Tibial artery (tissue), 4 donors: ENCODE results near the gene NEDD4.
"Not testable (repeated sequence)": the region's sequence is repeated elsewhere in the genome, so short reads cannot be mapped to it uniquely, and the experiment has no call there.

Experiments
- DNase-seq, 2 donors: peaks; one replicate each; pipeline ENCODE4 v3.0.0-alpha.2; 2019
- H3K27ac ChIP-seq, 2 donors: fragments of 200-600 bp; sonication (generic) in 1 of 2; 1 replicate in 1 of 2; 2 replicates in 1 of 2; pipeline ENCODE4 v1.5.1; 2018 to 2019; ENCODE audit warnings: mild to moderate bottlenecking in 1 of 2
- H3K27me3 ChIP-seq, 2 donors: fragments of 200-600 bp; sonication (generic) in 1 of 2; one replicate each; pipeline versions ENCODE4 v1.5.1 to v1.6.0; 2016 to 2019
- H3K36me3 ChIP-seq, 3 donors: fragments of 200-600 bp; sonication (generic) in 2 of 3; one replicate each; pipeline ENCODE4 v1.5.1; 2016 to 2019; ENCODE audit warnings: mild to moderate bottlenecking in 2 of 3
- H3K4me1 ChIP-seq, 4 donors: fragments of 200-600 bp; sonication (generic) in 2 of 4; 1 replicate in 3 of 4; 2 replicates in 1 of 4; pipeline ENCODE4 v1.5.1; 2016 to 2019
- H3K4me3 ChIP-seq, 2 donors: fragments of 200-600 bp; sonication (generic) in 1 of 2; 1 replicate in 1 of 2; 2 replicates in 1 of 2; pipeline ENCODE4 v1.5.1; 2018 to 2019; ENCODE audit warnings: mild to moderate bottlenecking in 2 of 2
- H3K9me3 ChIP-seq, 3 donors: fragments of 200-600 bp; sonication (generic) in 1 of 3; one replicate each; pipeline ENCODE4 v1.5.1; 2016 to 2019
- intact Hi-C: fragments of 100-400 bp; cut with DNase I; formaldehyde crosslinking; loops from one replicate; pipeline ENCODE4 v1.15.0; 2023; ENCODE audit warnings: low total_unique reads
- TF ChIP-seq, protein P1 (sequence below), 2 experiments: fragments of 200-600 bp in 1 of 2; fragments of 450-650 bp in 1 of 2; IDR thresholded peaks; one replicate each; pipeline ENCODE4 v1.5.1; 2017 to 2019; ENCODE audit warnings: antibody characterized with exemption in 2 of 2, mild to moderate bottlenecking in 1 of 2, moderate library complexity in 1 of 2

The NEDD4 gene

DNA sequence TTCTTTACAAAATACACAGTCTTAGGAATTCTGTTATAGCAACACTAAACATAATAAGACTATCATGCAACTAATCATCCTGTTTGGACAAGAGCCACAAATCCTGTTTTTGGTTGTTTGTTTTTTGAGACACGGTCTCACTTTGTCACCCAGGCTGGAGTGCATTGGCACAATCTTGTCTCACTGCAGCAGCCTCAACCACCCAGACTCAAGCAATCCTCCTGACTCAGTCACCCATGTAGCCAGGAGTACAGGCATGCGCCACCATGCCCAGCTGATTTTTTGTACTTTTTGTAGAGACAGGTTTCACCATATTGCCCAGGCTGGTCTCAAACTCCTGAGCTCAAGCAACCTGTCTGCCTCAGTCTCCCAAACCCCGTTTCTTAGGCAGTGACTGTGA lies 28.3 kb downstream of the NEDD4 start:
- DNase-seq = no peak

DNA sequence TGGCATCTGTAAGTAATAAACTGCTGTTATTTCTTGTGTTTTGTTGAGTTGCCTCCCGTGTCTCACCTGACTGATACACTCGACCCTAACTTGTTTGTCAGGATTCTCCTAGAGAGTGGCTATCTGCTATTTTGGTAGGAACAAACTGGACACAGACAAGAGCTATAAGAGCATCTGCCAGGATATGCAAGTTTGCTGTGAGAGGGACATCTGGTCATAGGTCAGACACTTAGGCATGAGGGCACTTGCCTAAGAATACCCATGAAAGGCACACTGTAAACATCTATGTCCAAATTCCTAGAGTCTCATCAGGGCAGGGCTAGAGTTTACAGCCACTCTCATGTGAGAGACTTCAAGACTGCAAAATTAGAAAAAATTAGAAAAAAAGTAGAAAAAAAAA lies 32.5 kb downstream of the NEDD4 start:
- Histone ChIP-seq H3K9me3 (no peaks in the 10 kb centered on the region), H3K36me3 (peaks cover 0 to 6% (median 2%) of the 10 kb centered on the region in 3 donors), H3K27me3 (no peaks in the 10 kb centered on the region), H3K4me1 (no peaks in the 10 kb centered on the region), H3K27ac (no peak overlapping the region), H3K4me3 (no peak overlapping the region)
- TF ChIP-seq, protein P1, sequence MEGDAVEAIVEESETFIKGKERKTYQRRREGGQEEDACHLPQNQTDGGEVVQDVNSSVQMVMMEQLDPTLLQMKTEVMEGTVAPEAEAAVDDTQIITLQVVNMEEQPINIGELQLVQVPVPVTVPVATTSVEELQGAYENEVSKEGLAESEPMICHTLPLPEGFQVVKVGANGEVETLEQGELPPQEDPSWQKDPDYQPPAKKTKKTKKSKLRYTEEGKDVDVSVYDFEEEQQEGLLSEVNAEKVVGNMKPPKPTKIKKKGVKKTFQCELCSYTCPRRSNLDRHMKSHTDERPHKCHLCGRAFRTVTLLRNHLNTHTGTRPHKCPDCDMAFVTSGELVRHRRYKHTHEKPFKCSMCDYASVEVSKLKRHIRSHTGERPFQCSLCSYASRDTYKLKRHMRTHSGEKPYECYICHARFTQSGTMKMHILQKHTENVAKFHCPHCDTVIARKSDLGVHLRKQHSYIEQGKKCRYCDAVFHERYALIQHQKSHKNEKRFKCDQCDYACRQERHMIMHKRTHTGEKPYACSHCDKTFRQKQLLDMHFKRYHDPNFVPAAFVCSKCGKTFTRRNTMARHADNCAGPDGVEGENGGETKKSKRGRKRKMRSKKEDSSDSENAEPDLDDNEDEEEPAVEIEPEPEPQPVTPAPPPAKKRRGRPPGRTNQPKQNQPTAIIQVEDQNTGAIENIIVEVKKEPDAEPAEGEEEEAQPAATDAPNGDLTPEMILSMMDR (IDR thresholded peaks at IDR 0.05) = no peak
- DNase-seq = no peak
- intact Hi-C loops = no loop called here

More for the DNA sequence above, 28.3 kb downstream of the NEDD4 start:
- intact Hi-C loops = no loop called here
- no peak overlapping the region for H3K27ac ChIP-seq
- no peaks in the 10 kb centered on the region for H3K9me3 ChIP-seq
- H3K4me1 ChIP-seq = peaks cover 0 to 9% (median 0%) of the 10 kb centered on the region in 4 donors
- peaks cover 0 to 6% (median 2%) of the 10 kb centered on the region in 3 donors for H3K36me3 ChIP-seq
- H3K27me3 ChIP-seq = no peaks in the 10 kb centered on the region
- TF ChIP-seq, protein P1 (IDR thresholded peaks at IDR 0.05) = no peak
- no peak overlapping the region for H3K4me3 ChIP-seq

DNA sequence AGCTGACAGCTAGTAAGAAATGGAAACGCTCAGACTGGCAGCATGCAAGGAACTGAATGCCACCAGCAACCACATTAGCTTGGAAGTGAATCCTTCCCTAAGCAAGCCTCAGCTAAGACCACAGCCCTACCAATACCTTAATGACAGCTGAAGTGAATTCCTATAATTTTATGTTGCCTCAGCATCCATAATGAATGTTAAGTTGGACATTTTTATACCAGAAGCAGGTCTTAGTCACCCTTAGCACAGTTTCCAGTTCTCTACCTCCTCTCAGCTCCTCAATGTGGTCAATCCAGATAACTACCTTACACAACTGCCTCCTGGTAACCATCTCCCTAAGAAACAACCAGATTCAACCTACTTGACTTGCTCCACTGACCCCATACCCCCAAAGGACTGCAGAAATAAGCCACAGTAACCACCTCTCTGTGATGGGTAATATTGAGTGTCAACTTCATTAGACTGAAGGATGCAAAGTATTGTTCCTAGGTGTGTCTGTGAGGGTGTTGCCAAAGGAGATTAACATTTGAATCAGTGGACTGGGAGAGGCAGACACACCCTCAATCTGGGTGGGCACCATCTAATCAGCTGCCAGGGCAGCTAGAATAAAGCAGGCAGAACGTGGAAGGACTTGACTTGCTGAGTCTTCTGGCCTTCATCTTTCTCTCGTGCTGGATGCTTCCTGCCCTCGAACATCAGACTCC lies 33.5 kb downstream of the NEDD4 start:
- Histone ChIP-seq H3K9me3 (no peaks in the 10 kb centered on the region), H3K4me1 (no peaks in the 10 kb centered on the region), H3K36me3 (peaks cover 0 to under 1% (median 0%) of the 10 kb centered on the region in 3 donors), H3K4me3 (no peak overlapping the region), H3K27me3 (no peaks in the 10 kb centered on the region), H3K27ac (no peak overlapping the region)
- DNase-seq = no peak
- intact Hi-C loops = no loop called here
- TF ChIP-seq, protein P1 (IDR thresholded peaks at IDR 0.05) = no peak

DNA sequence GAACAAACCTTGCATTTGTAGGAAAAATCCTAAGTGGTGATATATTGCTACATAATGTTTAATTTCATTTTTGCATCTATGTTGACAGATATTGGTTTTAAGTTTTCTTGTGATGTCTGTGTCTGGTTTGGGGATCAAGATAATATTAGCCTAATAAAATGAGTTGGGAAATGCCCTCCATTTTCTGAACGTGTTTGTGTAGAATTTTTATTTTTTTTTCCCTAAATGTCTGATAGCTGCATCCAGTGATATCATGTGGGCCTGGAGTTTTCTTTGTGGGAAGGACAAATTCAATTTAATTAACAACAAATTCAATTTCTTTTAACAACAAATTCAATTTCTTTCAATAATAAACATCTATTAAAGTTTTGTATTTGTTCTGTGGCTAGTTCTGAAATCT lies 35.1 kb downstream of the NEDD4 start:
- H3K27me3 ChIP-seq = no peaks in the 10 kb centered on the region
- no peaks in the 10 kb centered on the region for H3K4me1 ChIP-seq
- TF ChIP-seq, protein P1 (IDR thresholded peaks at IDR 0.05) = no peak
- no peaks in the 10 kb centered on the region for H3K36me3 ChIP-seq
- DNase-seq = no peak
- no peak overlapping the region for H3K4me3 ChIP-seq
- intact Hi-C loops = no loop called here
- no peaks in the 10 kb centered on the region for H3K9me3 ChIP-seq
- H3K27ac ChIP-seq = no peak overlapping the region

DNA sequence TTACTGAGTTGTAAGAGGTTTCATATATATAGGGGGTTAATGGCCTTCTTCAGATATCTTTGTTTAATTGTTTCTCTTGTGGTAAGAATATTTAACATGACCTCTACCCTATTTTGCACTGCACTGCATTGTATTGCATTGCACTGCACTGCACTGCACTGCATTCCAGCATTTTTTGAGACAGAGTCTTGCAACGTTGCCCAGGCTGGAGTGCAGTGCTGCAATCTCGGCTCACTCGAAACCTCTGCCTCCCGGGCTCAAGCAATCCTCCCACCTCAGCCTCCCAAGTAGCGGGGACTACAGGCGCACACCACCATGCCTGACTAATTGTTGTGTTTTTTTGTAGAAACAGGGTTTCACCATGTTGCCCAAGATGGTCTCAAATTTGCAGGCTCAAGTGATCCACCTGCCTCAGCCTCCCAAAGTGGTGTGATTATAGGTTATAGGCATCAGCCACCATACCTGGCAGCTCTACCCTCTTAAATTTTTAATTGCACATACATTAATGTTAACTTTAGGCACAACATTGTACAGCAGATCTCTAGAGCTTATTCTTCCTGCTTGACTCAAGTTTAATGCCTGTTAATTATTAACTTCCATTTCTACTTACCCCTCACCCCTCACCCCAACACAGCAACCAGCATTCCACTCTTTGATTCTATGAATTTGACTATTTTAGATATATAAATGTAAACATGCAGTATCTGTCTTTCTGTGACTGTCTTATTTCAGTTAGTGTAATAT lies 38.4 kb downstream of the NEDD4 start:
- no peak for DNase-seq
- H3K9me3 ChIP-seq = no peaks in the 10 kb centered on the region
- H3K27me3 ChIP-seq = no peaks in the 10 kb centered on the region
- intact Hi-C loops = no loop called here
- H3K36me3 ChIP-seq = no peaks in the 10 kb centered on the region
- TF ChIP-seq, protein P1 (IDR thresholded peaks at IDR 0.05) = no peak
- peaks cover 0 to 4% (median 0%) of the 10 kb centered on the region in 4 donors for H3K4me1 ChIP-seq
- H3K27ac ChIP-seq = no peak overlapping the region
- H3K4me3 ChIP-seq = no peak overlapping the region

DNA sequence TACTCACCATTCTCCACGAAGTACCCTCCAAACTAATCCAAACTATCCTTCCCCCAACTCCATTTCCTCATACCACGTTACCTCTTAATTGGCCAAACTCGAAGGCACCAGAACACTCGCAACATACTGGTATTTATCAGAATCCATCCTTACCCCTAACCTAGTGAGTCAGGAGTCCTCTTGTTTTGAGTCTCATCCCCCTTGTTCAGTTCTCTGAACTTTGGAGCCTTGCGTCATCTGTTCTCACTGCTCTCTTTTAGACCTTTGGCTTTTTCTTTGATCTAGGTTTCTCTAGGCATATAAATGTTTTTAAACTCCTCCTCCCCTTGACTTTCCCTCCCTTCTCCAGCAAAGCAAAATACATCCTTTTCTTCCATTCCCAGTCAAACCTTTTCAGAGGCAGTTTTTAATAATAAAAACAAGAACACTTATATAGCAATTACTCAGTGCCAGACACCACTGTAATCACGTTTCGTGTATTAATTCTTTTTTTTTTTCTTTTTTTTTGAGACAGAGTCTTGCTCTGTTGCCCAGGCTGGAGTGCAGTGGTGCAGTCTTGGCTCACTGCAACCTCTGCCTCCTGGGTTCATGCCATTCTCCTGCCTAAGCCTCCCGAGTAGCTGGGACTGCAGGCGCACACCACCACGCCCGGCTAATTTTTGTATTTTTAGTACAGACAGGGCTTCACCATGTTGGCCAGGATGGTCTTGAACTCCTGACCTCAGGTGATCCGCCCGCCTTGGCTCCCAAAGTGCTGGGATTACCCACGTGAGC lies 40.7 kb downstream of the NEDD4 start:
- H3K27ac ChIP-seq, intact Hi-C loops, H3K4me3 ChIP-seq, H3K9me3 ChIP-seq, H3K36me3 ChIP-seq, H3K27me3 ChIP-seq, H3K4me1 ChIP-seq, DNase-seq: not testable (repeated sequence)

DNA sequence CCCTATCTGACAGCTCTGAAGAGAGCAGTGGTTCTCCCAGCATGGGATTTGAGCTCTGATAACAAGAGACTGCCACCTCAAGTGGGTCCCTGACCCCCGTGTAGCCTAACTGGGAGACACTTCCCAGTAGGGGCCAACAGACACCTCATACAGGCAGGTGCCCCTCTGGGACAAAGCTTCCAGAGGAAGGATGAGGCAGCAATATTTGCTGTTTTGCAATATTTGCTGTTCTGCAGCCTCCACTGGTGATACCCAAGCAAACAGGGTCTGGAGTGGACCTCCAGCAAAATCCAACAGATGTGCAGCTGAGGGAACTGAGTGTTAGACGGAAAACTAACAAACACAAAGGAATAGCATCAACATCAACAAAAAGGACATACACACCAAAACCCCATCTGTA lies 48.8 kb downstream of the NEDD4 start:
- H3K27ac ChIP-seq, H3K27me3 ChIP-seq, intact Hi-C loops: not testable (repeated sequence)

More for the DNA sequence above, 48.8 kb downstream of the NEDD4 start:
- H3K36me3 ChIP-seq = peaks cover 11 to 23% (median 21%) of the 10 kb centered on the region in 3 donors
- H3K4me3 ChIP-seq, H3K9me3 ChIP-seq, H3K4me1 ChIP-seq, DNase-seq: not testable (repeated sequence)
